ENCODE measurements around the gene PTBP3.

DNA sequence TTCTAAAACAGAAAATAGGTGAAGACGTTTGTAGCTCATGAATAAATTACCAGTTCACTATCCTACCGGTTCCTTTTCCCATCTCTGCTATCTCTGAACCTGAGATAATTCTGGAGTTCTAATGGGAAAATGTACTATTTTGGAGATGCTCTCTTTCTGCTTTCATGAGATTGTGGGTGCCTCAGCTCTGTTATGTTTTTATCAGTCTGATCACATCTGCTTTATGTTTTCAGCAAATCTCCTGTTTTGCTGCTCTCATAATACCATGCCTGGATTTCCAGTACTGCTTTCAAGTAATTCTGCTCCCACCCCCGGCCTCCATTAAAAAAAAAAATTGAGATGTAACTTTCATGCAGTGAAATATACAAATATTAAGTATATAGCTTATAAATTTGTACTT lies 149.2 kb downstream of the PTBP3 start:
- TF ChIP-seq, protein P1, sequence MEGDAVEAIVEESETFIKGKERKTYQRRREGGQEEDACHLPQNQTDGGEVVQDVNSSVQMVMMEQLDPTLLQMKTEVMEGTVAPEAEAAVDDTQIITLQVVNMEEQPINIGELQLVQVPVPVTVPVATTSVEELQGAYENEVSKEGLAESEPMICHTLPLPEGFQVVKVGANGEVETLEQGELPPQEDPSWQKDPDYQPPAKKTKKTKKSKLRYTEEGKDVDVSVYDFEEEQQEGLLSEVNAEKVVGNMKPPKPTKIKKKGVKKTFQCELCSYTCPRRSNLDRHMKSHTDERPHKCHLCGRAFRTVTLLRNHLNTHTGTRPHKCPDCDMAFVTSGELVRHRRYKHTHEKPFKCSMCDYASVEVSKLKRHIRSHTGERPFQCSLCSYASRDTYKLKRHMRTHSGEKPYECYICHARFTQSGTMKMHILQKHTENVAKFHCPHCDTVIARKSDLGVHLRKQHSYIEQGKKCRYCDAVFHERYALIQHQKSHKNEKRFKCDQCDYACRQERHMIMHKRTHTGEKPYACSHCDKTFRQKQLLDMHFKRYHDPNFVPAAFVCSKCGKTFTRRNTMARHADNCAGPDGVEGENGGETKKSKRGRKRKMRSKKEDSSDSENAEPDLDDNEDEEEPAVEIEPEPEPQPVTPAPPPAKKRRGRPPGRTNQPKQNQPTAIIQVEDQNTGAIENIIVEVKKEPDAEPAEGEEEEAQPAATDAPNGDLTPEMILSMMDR (IDR thresholded peaks at IDR 0.05), result no peak
- no peak for TF ChIP-seq POLR2A (IDR thresholded peaks at IDR 0.05)

Data from ovary (tissue), 3 donors.